CD4-positive, alpha-beta T cell (primary cell): Measurements from ENCODE around the gene ADGRA1. TPM values are rescaled to one million over a fixed set of nuclear protein-coding genes. Genes with fewer than 3 reads are reported as not detected.
"Not testable (repeated sequence)": the region's sequence is repeated elsewhere in the genome, so short reads cannot be mapped to it uniquely, and the experiment has no call there.

Source experiments
- ATAC-seq: fragments of 200-7000 bp; cut with Tn5 transposase; one replicate; pipeline ENCODE4 v1.10.0; 2022; ENCODE audit warnings: mild to moderate bottlenecking; ENCODE audit not compliant: poor library complexity
- CTCF ChIA-PET: fragments of 350-600 bp; sonication (Branson Sonifier 250); formaldehyde crosslinking; loops from one replicate; lab custom pipeline; 2021; ENCODE audit warnings: antibody characterized with exemption, inconsistent platforms; lab: Charles Lee
- POLR2A ChIA-PET: fragments of 350-600 bp; sonication (Branson Sonifier 250); formaldehyde crosslinking; loops from one replicate; lab custom pipeline; 2021; ENCODE audit warnings: antibody characterized with exemption, inconsistent platforms; lab: Charles Lee
- DNase-seq, 14 experiments: peaks; one replicate each; pipeline ENCODE4 v3.0.0-alpha.2; 2013 to 2020; ENCODE audit warnings: mixed read lengths in 2 of 14
- H3K27ac ChIP-seq, 2 donors: one replicate each; pipeline versions ENCODE4 v1.5.1 to v1.7.0; 2013; ENCODE audit warnings: low read length in 2 of 2, low read depth in 1 of 2, mild to moderate bottlenecking in 1 of 2
- H3K27me3 ChIP-seq, 2 experiments: 1 replicate in 1 of 2; 2 replicates in 1 of 2; pipeline versions ENCODE4 v1.6.1 to v1.7.0; 2013; ENCODE audit warnings: low read length in 2 of 2, control low read depth in 1 of 2, mild to moderate bottlenecking in 1 of 2, moderate library complexity in 1 of 2; ENCODE audit not compliant: insufficient read depth in 2 of 2, control insufficient read depth in 1 of 2
- H3K36me3 ChIP-seq: one replicate; pipeline ENCODE4 v1.6.1; 2013; ENCODE audit warnings: low read length, control low read depth; ENCODE audit not compliant: insufficient read depth
- H3K4me1 ChIP-seq: one replicate; pipeline ENCODE4 v1.6.1; 2013; ENCODE audit warnings: low read length, control low read depth; ENCODE audit not compliant: insufficient read depth
- H3K4me3 ChIP-seq: one replicate; pipeline ENCODE4 v1.5.1; 2013; ENCODE audit warnings: mild to moderate bottlenecking, low read length, moderate library complexity
- H3K9me3 ChIP-seq, 2 experiments: 1 replicate in 1 of 2; 2 replicates in 1 of 2; pipeline versions ENCODE4 v1.6.1 to v1.7.0; 2013; ENCODE audit warnings: low read length in 2 of 2, mild to moderate bottlenecking in 2 of 2, control low read depth in 1 of 2, moderate library complexity in 1 of 2; ENCODE audit not compliant: control insufficient read depth in 1 of 2, insufficient read depth in 1 of 2
- H3K27ac Mint-ChIP-seq: one replicate; pipeline ENCODE4 v1.8.0; 2020; ENCODE audit warnings: mixed read lengths
- H3K27me3 Mint-ChIP-seq: one replicate; pipeline ENCODE4 v1.8.0; 2021; ENCODE audit warnings: mixed read lengths
- H3K36me3 Mint-ChIP-seq: one replicate; pipeline ENCODE4 v1.8.0; 2021; ENCODE audit warnings: low read depth, mixed read lengths
- H3K4me1 Mint-ChIP-seq: one replicate; pipeline ENCODE4 v1.8.0; 2021; ENCODE audit warnings: low read depth, mixed read lengths
- H3K4me3 Mint-ChIP-seq: one replicate; pipeline ENCODE4 v1.8.0; 2020; ENCODE audit warnings: mild to moderate bottlenecking, mixed read lengths
- H3K9me3 Mint-ChIP-seq: one replicate; pipeline ENCODE4 v1.8.0; 2020; ENCODE audit warnings: mixed read lengths
- intact Hi-C, 2 experiments: fragments of 100-400 bp; cut with DNase I in 1 of 2; cut with micrococcal nuclease in 1 of 2; formaldehyde crosslinking; loops; one replicate each; pipeline versions ENCODE4 v1.15.1 to v1.9.0; 2023 to 2025; cut with DNase I, micrococcal nuclease
- total RNA-seq, 174 experiments: library from RNA in 2 of 174; stranded (reverse) in 2 of 174; gene quantifications; one replicate each; pipeline ENCODE4 v1.2.3 and lab custom pipeline; 2021 to 2026
- TF ChIP-seq, protein P1 (sequence below): fragments of 200-600 bp; IDR thresholded peaks from one replicate; pipeline ENCODE4 v1.8.0; 2022; ENCODE audit warnings: antibody characterized with exemption, mild to moderate bottlenecking

Gene ADGRA1
- total RNA-seq, 2 experiments from 2014 or later: not detected

GRCh38 chr10:133049639-133050038, 38.1 kb upstream of the ADGRA1 start:
- Histone ChIP-seq H3K4me3 (no peak overlapping the region), H3K27ac (no peak overlapping the region), H3K36me3 (no peaks in the 10 kb centered on the region), H3K4me1 (no peaks in the 10 kb centered on the region), H3K27me3 (peaks cover 3 to 4% of the 10 kb centered on the region in 2 experiments), H3K9me3 (peaks cover 0 to 16% of the 10 kb centered on the region in 2 experiments)
- TF ChIP-seq, protein P1, sequence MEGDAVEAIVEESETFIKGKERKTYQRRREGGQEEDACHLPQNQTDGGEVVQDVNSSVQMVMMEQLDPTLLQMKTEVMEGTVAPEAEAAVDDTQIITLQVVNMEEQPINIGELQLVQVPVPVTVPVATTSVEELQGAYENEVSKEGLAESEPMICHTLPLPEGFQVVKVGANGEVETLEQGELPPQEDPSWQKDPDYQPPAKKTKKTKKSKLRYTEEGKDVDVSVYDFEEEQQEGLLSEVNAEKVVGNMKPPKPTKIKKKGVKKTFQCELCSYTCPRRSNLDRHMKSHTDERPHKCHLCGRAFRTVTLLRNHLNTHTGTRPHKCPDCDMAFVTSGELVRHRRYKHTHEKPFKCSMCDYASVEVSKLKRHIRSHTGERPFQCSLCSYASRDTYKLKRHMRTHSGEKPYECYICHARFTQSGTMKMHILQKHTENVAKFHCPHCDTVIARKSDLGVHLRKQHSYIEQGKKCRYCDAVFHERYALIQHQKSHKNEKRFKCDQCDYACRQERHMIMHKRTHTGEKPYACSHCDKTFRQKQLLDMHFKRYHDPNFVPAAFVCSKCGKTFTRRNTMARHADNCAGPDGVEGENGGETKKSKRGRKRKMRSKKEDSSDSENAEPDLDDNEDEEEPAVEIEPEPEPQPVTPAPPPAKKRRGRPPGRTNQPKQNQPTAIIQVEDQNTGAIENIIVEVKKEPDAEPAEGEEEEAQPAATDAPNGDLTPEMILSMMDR: no peak
- intact Hi-C loops: no loop called here
- DNase-seq (no peak), ATAC-seq (no peak)
- Mint-ChIP-seq H3K36me3 (no peaks in the 10 kb centered on the region), H3K9me3 (no peaks in the 10 kb centered on the region), H3K4me3 (no peak overlapping the region), H3K27ac (no peak overlapping the region), H3K4me1 (no peaks in the 10 kb centered on the region), H3K27me3 (peaks cover 6% of the 10 kb centered on the region)
- POLR2A ChIA-PET: interaction anchor here (0.7 kb wide), 1 partner anchor 50 kb away, joined by 3 read pairs; no protein-coding TSS in a partner anchor
- CTCF ChIA-PET: no interaction called here

DNA sequence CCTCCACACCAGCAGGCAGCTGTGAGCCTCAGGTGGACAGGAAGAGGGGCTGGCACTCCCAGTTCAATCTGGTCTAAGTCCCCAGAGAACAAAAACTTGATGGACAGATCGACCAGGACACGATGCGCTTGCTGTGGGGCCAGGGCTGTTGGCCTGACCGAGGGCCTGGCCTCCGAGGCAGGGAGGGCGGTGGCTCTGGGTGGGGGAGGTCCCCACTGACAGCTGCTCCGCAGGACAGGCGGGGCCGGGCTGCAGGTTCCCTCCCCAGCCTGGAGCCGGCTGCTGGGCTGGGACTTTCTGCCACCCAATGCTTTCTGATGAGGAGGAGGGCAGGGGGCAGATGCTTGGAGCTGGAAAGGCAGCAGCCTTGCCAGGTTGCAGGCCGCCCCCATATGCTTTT, 37.4 kb upstream of the ADGRA1 start:
- H3K9me3 Mint-ChIP-seq: no peaks in the 10 kb centered on the region
- intact Hi-C loops: no loop called here
- H3K36me3 Mint-ChIP-seq: no peaks in the 10 kb centered on the region
- no peaks in the 10 kb centered on the region for H3K4me1 ChIP-seq
- TF ChIP-seq, protein P1: no peak
- no peak overlapping the region for H3K27ac ChIP-seq
- H3K27me3 Mint-ChIP-seq: peaks cover 6% of the 10 kb centered on the region
- ATAC-seq (no peak), DNase-seq (no peak)
- POLR2A ChIA-PET: no interaction called here
- no peak overlapping the region for H3K4me3 ChIP-seq
- H3K36me3 ChIP-seq: no peaks in the 10 kb centered on the region
- peaks cover 3 to 4% of the 10 kb centered on the region in 2 experiments for H3K27me3 ChIP-seq
- no peak overlapping the region for H3K4me3 Mint-ChIP-seq
- H3K4me1 Mint-ChIP-seq: no peaks in the 10 kb centered on the region
- CTCF ChIA-PET: no interaction called here
- peaks cover 0 to 13% of the 10 kb centered on the region in 2 experiments for H3K9me3 ChIP-seq
- H3K27ac Mint-ChIP-seq: no peak overlapping the region

DNA sequence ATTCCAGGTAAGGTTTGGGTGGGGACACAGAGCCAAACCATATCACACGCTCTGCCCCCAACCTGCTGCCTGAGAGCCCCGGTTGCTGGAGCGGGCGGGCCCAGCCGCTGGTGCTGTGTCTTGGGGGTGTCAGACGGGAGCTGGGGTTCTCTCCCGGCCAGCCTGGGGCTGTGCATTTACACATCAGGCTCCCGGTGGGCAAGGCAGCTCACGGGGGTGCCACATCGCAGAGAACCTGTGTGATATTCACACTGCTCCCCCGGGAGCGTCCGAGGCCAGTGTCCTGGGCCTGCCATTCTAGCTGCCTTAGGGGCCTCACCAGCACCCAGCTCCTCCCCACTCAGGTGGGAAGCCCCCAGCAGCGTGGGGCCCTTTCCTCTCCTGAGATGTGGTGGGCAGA, 35.6 kb upstream of the ADGRA1 start:
- Mint-ChIP-seq H3K4me1 (no peaks in the 10 kb centered on the region), H3K9me3 (no peaks in the 10 kb centered on the region), H3K36me3 (no peaks in the 10 kb centered on the region), H3K27ac (no peak overlapping the region), H3K27me3 (peaks cover 6% of the 10 kb centered on the region), H3K4me3 (no peak overlapping the region)
- intact Hi-C loops: no loop called here
- ChIA-PET CTCF (no interaction called here), POLR2A (no interaction called here)
- no peaks in the 10 kb centered on the region for H3K4me1 ChIP-seq
- peaks cover 0 to 16% of the 10 kb centered on the region in 2 experiments for H3K9me3 ChIP-seq
- ATAC-seq (no peak), DNase-seq (no peak)
- H3K4me3 ChIP-seq: no peak overlapping the region
- no peak overlapping the region for H3K27ac ChIP-seq
- H3K27me3 ChIP-seq: peaks cover 4 to 6% of the 10 kb centered on the region in 2 experiments
- H3K36me3 ChIP-seq: no peaks in the 10 kb centered on the region
- TF ChIP-seq, protein P1: no peak

GRCh38 chr10:133053527-133054133, 34.1 kb upstream of the ADGRA1 start:
- H3K27ac Mint-ChIP-seq: not testable (repeated sequence)

More at GRCh38 chr10:133053527-133054133, 34.1 kb upstream of the ADGRA1 start:
- H3K36me3 Mint-ChIP-seq, H3K27me3 Mint-ChIP-seq, H3K4me3 Mint-ChIP-seq, H3K4me3 ChIP-seq, ATAC-seq, DNase-seq, POLR2A ChIA-PET, H3K36me3 ChIP-seq, H3K27me3 ChIP-seq, H3K4me1 Mint-ChIP-seq, H3K27ac ChIP-seq, CTCF ChIA-PET, H3K4me1 ChIP-seq, intact Hi-C loops, H3K9me3 Mint-ChIP-seq: not testable (repeated sequence)
- H3K9me3 ChIP-seq: peaks cover 0 to 19% of the 10 kb centered on the region in 2 experiments
